ENCODE data around the gene ZCCHC7.

The ZCCHC7 gene

DNA sequence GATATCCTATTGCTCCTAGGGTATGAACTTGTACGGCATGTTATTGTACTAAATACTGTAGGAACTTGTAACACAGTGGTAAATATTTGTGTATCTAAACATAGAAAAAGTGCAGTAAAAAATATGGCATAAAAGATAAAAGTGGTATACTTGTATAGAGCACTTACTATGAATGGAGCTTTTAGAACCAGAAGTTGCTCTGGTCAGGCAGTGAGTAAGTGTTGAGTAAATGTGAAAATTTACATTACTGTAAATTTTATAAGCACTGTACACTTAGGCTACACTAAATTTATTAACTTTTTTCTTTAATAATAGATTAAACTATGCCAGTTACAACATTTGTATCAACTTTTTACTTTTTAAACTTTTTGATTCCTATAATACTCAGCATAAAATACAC is 109.1 kb downstream of the ZCCHC7 start:
- H4K20me1 ChIP-seq (ENCODE audit: insufficient read depth, low read length, poor library complexity, severe bottlenecking) = no peaks in the 10 kb centered on the region
- H3K4me2 ChIP-seq (ENCODE audit: low read depth, low read length, poor library complexity, severe bottlenecking) = no peak overlapping the region
- no peaks in the 10 kb centered on the region for H3K9me2 ChIP-seq (replicated peaks; ENCODE audit: low read depth, low read length)
- no peak overlapping the region for H3K4me3 ChIP-seq (ENCODE audit: low read length, poor library complexity, severe bottlenecking)
- no peak for TF ChIP-seq EZH2phosphoT487 (IDR thresholded peaks at IDR 0.05; ENCODE audit: borderline replicate concordance)
- no peak for TF ChIP-seq CTCF (conservative IDR thresholded peaks at IDR 0.05; ENCODE audit: low read length)
- H2AFZ ChIP-seq (ENCODE audit: low read length) = no peak overlapping the region
- no peaks in the 10 kb centered on the region for H3K9me3 ChIP-seq (ENCODE audit: insufficient read depth, low read depth, low read length)
- H3K79me2 ChIP-seq (ENCODE audit: insufficient read depth, low read length) = peaks cover 24% of the 10 kb centered on the region
- H3K4me1 ChIP-seq (ENCODE audit: insufficient read depth, low read length, poor library complexity, severe bottlenecking) = peaks cover 28% of the 10 kb centered on the region
- H3F3A ChIP-seq (ENCODE audit: low read depth) = no peaks in the 10 kb centered on the region
- no peaks in the 10 kb centered on the region for H3K27me3 ChIP-seq (ENCODE audit: insufficient read depth, low read length, poor library complexity, severe bottlenecking)
- no peak overlapping the region for H3K9ac ChIP-seq (ENCODE audit: low read depth, low read length, poor library complexity, severe bottlenecking)
- no peaks in the 10 kb centered on the region for H3K36me3 ChIP-seq (ENCODE audit: insufficient read depth, low read length)

DNA sequence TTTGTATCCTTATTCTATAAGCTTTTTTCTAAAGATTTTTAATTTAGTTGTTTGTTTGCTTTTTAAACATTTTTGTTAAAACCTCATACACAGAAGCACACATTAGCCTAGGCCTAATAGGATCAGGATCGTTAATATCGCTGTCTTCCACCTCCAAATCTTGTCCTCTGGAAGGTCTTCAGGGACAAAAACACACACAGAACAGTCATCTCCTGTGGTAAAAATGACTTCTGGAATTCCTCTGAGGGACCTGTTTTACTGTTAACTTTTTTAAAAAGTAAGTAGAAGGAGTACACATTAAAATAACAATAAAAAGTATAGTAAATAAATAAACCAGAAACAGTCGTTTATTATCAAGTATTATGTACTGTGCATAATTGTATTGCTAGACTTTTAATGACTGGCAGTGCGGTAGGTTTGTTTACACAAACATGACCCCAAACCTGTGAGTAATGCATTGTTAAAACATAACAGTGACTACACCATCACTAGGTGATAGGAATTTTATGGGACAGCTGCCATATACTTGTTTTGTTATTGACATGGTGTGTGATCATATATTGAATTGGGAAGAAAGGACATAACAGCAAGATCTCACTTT is 109.6 kb downstream of the ZCCHC7 start:
- H3K79me2 ChIP-seq (ENCODE audit: insufficient read depth, low read length) = peaks cover 22% of the 10 kb centered on the region
- no peak overlapping the region for H3K4me3 ChIP-seq (ENCODE audit: low read length, poor library complexity, severe bottlenecking)
- no peaks in the 10 kb centered on the region for H3K9me3 ChIP-seq (ENCODE audit: insufficient read depth, low read depth, low read length)
- no peak overlapping the region for H2AFZ ChIP-seq (ENCODE audit: low read length)
- H3K36me3 ChIP-seq (ENCODE audit: insufficient read depth, low read length) = no peaks in the 10 kb centered on the region
- H3K4me2 ChIP-seq (ENCODE audit: low read depth, low read length, poor library complexity, severe bottlenecking) = no peak overlapping the region
- no peak for TF ChIP-seq CTCF (conservative IDR thresholded peaks at IDR 0.05; ENCODE audit: low read length)
- no peak for TF ChIP-seq EZH2phosphoT487 (IDR thresholded peaks at IDR 0.05; ENCODE audit: borderline replicate concordance)
- H3F3A ChIP-seq (ENCODE audit: low read depth) = no peaks in the 10 kb centered on the region
- H3K9me2 ChIP-seq (replicated peaks; ENCODE audit: low read depth, low read length) = no peaks in the 10 kb centered on the region
- no peaks in the 10 kb centered on the region for H4K20me1 ChIP-seq (ENCODE audit: insufficient read depth, low read length, poor library complexity, severe bottlenecking)
- peaks cover 29% of the 10 kb centered on the region for H3K4me1 ChIP-seq (ENCODE audit: insufficient read depth, low read length, poor library complexity, severe bottlenecking)
- H3K27me3 ChIP-seq (ENCODE audit: insufficient read depth, low read length, poor library complexity, severe bottlenecking) = no peaks in the 10 kb centered on the region
- H3K9ac ChIP-seq (ENCODE audit: low read depth, low read length, poor library complexity, severe bottlenecking) = no peak overlapping the region

DNA sequence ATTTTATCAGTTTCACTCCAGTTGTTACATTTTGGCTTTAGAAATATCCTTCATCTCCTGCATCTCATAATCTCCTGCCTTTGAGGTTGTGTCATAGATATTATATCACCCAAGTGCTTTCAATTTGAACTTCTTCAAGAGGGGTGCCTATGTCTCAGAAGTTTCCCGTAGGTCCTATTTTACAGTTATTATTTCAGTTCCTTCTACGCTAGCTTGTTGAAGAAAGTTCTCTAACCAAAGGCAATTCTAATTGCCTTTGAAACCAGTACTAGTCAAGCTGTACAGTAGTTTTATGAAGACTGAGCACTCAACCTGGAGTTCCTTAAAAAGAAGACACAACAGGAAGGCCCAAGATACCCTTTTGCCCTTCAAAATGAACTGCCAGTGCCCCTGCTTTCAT is 116.4 kb downstream of the ZCCHC7 start:
- Histone ChIP-seq H3K4me1 (ENCODE audit: insufficient read depth, low read length, poor library complexity, severe bottlenecking) (peaks cover 58% of the 10 kb centered on the region), H3K36me3 (ENCODE audit: insufficient read depth, low read length) (no peaks in the 10 kb centered on the region), H3K4me2 (ENCODE audit: low read depth, low read length, poor library complexity, severe bottlenecking) (peak overlapping the region; percentile 5), H3K4me3 (ENCODE audit: low read length, poor library complexity, severe bottlenecking) (no peak overlapping the region), H2AFZ (ENCODE audit: low read length) (no peak overlapping the region), H3K9me2 (replicated peaks; ENCODE audit: low read depth, low read length) (no peaks in the 10 kb centered on the region), H3K9ac (ENCODE audit: low read depth, low read length, poor library complexity, severe bottlenecking) (no peak overlapping the region), H3K9me3 (ENCODE audit: insufficient read depth, low read depth, low read length) (no peaks in the 10 kb centered on the region), H3K79me2 (ENCODE audit: insufficient read depth, low read length) (peaks cover 43% of the 10 kb centered on the region), H3F3A (ENCODE audit: low read depth) (no peaks in the 10 kb centered on the region; the same call in 1 of the 2 replicates), H4K20me1 (ENCODE audit: insufficient read depth, low read length, poor library complexity, severe bottlenecking) (no peaks in the 10 kb centered on the region), H3K27me3 (ENCODE audit: insufficient read depth, low read length, poor library complexity, severe bottlenecking) (no peaks in the 10 kb centered on the region)
- TF ChIP-seq CTCF (conservative IDR thresholded peaks at IDR 0.05; ENCODE audit: low read length) (no peak), EZH2phosphoT487 (IDR thresholded peaks at IDR 0.05; ENCODE audit: borderline replicate concordance) (no peak)

Measured in Loucy (cell line).